DMS 273 treated with DMSO at 0.1 percent for 48 hours (cell line): ENCODE results near the gene HLA-G.

ENCODE experiments used
- DNase-seq: peaks from one replicate; lab custom pipeline; 2025; lab: John Stamatoyannopoulos, UW

HLA-G gene

DNA sequence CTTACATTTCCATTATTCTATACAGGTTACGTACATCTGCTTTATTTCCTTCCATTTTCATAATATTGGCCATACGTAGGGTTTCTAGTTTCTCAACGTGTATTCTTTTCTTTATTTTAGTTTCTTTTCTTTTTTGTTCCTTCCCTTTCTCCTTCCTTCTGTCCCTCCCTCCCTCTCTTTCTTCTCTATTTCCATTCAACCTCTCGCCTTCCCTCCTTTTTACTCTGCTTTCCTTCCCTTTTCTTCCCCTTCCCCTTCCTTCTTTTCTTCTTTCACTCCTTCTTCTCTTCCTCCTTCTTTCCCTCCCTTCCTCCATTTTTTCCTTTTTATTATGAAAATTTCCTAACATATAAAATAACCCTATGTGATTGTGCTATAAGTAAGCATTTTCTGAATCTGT, 8.7 kb upstream of the HLA-G start:
- DNase-seq = no peak

DNA sequence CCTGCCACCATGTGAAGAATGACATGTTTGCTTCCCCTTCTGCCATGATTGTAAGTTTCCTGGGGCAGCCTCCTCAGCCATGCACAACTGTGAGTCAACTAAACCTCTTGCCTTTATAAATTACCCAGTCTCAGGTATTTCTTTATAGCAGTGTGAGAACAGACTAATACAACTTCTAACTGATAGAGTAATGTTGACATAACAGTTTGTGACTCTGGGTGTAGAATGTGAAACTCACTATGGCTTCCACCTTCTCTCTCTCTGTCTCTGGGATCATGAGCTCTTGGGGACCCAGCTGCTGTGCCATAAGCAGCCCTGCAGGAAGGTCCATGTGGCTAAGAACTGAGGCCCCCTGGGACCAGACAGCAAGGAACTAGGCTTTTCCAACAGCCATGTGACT, 3.5 kb upstream of the HLA-G start:
- DNase-seq = no peak

DNA sequence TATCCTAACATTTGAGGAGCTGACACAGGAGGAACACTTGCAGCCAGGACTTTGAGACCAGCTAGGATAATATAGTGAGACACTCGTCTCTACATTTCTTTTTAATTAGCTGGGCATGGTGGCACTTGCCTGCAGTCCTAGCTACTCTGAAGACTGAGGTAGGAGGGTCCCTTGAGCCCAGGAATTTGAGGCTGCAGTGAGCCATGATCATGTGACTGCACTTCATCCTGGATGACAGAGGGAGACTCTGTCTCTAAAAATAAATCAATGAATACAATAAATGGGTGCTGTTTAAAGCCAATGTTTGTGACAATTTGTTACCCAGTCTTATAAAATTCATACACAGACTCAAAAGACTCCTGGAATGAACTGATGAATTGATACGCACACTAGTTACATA, 1.8 kb upstream of the HLA-G start:
- DNase-seq = no peak

DNA sequence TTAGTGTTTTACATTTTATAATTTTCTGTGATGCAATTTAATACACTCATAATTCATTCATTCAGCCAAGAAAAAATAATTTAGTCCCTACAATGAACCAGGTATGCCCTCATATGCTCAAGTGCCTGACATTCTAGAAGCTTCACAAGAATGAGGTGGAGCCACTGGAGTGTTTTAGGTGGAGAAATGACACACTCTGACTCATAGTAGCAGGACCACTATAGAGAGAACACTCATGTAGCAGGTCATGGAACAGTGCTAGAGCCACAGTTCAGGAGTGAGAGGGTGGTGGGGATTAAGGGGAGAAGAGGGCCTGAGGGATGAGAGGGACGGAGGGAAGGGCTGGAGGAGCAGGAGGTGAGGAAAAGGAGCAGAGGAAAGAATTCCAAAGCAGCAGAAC, 1.4 kb upstream of the HLA-G start:
- no peak for DNase-seq

DNA sequence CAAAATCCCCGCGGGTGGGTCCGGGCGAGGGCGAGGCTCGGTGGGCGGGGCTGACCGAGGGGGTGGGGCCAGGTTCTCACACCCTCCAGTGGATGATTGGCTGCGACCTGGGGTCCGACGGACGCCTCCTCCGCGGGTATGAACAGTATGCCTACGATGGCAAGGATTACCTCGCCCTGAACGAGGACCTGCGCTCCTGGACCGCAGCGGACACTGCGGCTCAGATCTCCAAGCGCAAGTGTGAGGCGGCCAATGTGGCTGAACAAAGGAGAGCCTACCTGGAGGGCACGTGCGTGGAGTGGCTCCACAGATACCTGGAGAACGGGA, 809 bp downstream of the HLA-G start:
- DNase-seq = no peak

DNA sequence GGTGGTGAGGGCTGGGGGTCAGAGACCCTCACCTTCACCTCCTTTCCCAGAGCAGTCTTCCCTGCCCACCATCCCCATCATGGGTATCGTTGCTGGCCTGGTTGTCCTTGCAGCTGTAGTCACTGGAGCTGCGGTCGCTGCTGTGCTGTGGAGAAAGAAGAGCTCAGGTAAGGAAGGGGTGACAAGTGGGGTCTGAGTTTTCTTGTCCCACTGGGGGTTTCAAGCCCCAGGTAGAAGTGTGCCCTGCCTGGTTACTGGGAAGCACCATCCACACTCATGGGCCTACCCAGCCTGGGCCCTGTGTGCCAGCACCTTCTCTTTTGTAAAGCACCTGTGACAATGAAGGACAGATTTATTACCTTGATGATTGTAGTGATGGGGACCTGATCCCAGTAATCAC, 2.1 kb downstream of the HLA-G start:
- DNase-seq = no peak

DNA sequence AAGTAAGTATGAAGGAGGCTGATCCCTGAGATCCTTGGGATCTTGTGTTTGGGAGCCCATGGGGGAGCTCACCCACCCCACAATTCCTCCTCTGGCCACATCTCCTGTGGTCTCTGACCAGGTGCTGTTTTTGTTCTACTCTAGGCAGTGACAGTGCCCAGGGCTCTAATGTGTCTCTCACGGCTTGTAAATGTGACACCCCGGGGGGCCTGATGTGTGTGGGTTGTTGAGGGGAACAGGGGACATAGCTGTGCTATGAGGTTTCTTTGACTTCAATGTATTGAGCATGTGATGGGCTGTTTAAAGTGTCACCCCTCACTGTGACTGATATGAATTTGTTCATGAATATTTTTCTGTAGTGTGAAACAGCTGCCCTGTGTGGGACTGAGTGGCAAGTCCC, 2.8 kb downstream of the HLA-G start:
- no peak for DNase-seq

DNA sequence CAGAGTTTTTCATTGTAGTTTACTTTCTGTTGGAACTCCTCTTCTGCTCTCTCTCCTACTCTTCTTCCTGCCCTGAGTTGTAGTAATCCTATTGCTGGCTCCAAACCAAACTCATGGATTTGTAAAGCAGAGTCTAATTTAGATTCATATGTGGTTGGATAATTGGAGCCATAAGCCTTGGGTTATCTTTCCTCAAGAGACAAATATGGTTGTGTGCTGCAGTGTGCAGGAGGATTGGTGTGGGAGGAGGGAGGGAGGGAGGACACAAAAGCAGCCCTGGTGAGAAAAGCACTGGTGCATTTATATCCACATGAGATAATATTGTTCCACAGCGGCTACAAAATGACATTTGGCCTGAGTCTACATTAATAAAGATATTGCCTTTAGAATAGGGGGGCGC, 4.2 kb downstream of the HLA-G start:
- peak; percentile 18 for DNase-seq

DNA sequence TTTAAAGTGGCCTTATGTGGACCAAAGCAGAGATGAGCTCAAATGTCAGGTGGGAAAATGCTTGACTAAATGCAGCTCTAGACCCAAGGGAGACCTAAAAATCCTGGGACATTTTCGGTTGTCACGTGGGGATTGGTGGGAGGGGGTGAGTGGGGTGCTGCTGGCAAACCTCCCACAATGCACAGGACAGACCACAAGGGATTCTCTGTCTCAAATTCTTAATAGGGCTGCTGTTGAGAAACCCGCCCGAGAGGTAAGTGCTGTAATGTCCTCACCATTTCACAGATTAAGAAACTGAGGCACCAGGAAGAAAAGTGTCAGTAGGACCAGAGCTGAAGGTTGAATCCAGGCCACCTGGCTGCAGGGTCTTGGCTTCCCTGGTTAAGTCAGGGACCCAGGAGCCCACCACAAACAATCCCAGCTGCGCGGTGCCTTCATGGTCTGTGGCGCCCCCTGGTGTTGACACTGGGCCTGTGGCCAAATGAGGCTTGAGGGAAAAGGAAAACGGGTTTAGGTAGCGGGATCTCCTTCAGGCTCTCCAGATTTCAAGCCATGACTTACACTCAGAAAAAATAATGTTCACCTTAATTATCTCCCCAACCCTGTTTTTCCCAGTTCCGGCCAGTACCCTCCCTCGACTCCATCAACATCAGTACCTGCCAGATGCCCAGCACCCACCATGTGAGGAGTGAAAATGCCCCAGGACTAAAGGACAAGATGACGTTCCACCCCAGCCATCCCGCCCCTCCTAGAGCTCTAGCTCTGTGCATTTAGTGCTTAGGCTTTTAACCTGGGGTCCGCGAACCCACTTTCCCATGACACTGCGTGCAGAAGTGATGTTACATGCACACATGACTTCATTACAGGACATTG, 7.2 kb downstream of the HLA-G start:
- DNase-seq = no peak

DNA sequence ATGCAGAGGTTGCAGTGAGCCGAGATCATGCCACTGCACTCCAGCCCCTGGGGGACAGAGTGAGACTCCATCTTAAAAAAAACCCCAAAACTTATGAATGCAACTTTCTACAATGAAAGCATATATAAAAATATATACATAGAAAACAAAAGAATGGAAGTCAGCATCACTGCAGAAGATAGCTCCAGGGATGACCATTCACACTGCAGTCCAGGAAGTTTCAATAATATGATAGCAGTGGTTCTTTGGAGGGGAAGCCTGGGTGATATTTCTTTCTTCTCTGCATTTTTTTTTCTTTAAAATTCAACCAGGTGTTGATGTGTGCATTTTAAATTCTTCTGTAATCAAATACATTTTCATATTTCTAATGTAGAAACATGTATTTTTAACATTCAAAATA, 12.3 kb downstream of the HLA-G start:
- DNase-seq = no peak

DNA sequence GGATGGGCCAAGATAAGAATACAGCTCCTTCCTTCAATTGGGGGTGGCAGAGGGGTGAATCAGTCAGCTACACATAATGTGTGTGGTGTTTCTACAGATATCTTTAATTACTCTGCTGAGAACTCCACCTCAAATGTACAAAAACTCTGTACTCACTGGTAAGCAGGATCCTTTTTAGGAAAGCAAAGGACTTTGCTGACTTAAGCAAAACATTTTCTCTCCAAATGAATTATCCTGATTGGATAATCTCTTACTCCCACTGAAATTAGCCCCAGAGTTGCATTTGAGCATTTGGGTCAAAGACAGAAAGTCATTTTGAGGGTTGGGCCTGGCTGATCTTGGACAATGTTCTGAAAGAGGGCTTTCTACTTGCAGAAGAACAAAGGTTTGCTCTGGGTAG, 13.4 kb downstream of the HLA-G start:
- no peak for DNase-seq

DNA sequence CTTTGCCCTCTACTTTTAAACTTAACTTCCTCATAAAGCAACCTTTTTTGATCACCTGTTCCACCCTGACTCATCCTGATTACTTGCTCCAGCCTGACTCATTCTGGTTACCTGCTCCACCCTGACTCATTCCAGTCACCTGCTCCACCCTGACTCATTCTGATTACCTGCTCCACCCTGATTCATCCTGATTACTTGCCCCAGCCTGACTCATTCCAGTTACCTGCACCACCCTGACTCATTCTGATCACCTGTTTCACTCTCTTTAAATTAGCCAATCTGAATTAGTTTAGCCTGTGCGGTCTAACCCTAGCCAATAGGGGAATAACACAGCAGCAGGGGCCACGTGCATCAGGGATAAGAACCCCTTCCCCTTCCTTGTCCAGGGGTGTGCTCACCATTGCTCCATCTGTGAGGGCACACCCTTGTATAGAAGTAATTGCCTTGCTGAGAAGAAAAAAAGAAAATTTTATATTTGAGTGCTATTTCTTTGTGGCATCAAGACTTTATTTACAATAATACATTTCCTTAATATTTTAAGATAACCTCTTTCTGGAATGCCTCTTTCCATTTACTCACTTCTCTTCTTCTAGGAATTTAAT, 17.9 kb downstream of the HLA-G start:
- DNase-seq = no peak

DNA sequence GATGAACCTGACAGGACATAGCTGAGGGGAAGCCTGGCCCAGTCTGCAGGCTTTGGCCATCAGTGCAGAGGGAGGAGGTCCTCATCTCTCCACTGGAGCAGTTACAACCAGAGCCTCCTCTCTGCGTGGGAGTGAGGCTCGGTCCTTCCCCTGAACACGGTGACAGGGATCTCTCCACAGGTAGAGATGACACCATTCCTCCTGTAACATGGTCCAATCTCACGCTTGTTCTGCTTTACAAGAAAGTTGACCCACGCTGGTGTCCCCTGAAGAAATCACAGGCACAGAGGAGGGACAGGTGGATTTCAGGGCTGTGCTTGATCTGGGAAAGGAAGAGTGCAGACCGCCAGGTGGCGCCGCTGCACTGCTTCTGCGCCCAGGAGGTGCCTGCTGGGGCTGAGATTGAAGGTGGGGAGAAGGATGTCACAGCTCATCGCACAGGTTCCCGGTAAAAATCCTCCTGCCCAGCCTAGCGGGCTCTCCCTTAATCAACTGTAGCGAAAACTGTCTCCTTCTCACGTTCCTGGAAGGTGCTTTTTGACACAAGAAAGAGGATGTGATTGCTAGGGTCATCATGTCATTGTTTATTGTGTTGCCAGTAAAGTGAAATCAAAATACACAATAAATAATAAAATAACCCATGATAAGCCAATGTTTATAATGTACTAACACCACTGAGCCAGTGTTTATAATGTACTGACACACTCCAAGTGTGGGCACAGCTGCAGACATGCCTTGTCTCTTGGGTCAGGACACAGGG, 20.4 kb downstream of the HLA-G start:
- DNase-seq = no peak

DNA sequence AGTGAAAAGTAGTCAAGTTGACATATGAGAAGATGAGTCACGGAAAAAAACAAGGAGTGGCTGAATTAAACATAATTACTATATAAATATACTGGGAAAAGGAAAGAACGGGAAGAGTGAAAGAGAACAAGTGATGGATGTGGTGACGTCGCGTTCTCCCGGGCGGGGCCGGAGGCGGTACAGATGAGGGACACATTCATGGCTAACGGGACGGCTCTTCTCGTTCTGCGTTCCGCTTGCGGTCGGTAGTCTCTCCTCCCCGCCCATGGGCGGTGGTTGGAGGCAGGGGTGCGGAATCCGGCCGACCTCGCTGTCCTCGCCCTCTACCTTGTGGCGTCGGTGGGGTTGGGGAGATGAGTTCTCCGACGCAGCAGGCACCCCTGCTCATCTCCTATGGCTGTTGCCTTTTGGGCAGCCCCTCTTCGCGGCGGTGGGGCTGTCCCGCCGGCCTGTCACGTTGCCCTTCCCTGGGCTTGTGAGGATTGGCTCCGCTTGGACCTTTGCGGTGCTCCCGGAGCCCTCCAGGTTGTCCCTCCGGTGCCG, 22.5 kb downstream of the HLA-G start:
- no peak for DNase-seq

DNA sequence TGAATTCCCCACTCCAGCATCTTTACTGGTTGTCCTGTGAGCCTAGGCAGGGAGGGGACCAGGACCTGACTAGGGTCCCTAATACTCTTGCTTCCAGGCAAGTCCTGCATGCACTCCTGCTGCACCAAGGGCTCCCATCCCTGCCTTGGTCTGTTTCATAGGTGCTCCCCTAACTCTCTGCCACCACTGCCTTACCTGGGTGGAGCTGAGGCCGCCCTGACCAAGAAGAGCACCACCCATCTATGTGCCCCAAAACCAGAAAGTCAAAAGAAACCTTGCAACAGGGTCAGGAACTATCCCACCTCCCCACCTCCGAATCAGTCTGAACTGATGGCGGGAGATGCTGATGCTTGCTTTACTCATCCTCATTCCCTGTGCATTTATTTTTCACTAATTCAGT, 23.6 kb downstream of the HLA-G start:
- DNase-seq = no peak

DNA sequence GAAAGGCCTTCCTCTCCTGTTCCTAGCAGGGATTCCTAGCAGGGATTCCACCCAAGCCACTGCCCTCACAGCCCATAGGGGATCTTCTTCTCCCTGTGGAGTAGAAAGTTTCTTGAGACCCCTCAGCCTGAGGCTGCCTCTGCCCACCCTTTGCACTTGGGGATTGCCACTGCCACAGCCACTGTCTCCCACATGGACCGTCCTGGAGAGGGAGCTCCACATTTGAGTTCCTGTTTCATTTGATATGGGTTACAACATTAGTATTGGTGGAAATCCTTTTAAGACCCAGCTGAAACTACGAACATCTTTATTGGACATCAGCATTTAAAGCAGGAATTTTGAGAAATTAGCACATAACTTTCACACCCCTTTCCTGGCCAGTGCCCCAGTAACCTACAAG, 25.6 kb downstream of the HLA-G start:
- no peak for DNase-seq

DNA sequence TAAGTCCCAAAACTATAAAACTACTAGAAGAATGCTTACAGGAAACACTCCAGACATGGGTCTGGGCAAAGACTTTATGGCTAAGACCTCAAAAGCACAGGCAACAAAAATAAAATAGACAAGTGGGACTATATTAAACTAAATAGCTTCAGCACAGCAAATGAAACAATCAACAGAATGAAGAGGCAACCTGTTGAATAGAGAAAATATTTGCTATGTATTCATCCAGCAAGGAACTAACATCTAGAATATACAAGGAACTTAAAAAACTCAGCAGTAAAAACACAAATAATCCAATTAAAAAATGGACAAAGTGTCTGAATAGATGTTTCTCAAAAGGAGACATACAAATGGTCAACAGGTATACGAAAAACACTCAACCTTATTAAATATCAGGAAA, 30.4 kb downstream of the HLA-G start:
- DNase-seq = no peak

DNA sequence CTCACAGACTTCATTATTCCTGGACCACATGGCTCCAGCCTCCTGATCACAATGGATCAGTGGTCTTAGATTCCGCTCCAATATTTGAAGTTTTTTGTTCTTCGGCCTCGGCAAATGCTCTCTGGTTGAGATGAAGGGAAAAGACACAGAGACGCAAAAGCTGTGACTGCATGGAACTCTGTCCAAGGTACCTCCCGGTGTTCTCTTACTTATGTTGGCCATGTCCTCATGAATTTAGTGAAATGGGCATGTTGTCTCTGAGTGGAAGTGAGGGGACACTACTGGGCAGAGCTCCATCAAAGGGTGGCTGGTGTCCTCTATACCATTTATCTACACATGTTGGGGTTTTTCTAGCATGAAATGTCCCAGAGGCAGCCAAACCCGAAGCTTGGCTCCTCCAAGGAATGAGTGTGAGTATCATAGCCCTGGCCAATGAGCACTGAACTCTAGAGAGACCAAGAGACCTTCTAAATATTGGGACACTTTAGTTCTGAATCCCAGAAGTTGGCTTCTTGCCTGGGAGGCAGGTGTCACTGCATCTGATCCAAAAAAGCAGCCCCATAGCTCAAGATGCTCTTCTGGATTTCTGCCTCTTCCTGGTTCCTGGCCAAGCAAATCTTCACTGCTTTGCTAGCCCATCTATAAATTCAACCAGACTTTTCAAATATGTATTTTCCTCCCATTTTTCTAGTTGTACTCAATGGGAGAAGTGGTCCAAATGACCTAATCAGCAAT, 34.1 kb downstream of the HLA-G start:
- no peak for DNase-seq

DNA sequence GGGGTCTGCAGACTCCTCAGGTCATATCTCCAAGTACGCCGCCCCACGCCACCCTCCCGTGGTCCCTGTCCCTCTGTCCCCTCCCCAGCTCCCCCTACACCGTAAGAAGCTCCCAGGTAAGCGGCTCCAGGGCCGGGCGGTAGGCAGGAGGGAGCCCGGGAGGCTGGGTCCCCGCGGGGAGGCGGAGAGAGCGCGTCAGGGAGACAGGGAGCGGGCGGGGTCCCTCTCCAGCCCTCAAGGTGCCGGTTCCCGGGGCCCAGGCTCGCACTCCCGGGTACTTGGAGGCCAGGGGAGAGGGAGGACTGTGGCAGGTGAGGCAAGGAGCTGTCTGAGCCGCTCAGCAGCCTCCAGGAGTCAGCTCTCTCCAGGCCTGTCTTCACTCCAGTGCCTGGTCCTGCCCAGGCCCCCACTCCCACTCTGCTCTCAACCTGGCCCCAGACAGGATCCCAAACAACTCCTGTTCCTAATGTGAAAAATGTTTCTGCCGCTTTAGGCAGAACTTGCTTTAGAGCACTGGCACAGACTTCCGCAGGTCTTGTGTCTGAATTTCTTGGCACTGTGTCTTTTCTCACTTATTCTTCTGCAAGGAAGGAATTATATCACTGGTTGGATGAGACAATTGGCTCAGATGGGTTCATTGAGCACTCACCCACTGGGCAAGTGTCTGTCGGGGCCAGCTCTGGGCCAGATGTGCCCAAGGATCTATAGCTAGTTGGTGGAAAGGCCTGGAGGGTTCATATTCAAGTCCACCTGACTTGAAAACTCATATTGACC, 36.6 kb downstream of the HLA-G start:
- DNase-seq = no peak

DNA sequence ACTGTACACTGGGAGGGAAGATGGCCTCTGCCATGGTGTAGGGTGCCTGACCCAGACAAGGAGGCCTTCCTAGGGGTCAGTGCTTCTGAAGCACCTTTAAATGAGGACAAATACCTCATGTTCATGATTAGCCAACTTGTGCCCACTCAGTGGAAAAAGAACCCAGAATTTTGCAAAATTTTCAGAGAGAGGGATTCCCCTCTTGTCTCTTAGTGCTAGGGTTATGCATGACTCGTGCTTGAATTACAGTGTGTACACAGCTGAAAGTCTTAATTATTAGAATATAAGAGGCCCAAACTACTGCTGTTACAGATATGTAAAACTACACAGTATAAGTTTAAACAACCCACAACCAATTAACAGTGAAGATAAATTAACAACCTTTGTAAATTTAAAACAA, 38.0 kb downstream of the HLA-G start:
- DNase-seq = no peak

DNA sequence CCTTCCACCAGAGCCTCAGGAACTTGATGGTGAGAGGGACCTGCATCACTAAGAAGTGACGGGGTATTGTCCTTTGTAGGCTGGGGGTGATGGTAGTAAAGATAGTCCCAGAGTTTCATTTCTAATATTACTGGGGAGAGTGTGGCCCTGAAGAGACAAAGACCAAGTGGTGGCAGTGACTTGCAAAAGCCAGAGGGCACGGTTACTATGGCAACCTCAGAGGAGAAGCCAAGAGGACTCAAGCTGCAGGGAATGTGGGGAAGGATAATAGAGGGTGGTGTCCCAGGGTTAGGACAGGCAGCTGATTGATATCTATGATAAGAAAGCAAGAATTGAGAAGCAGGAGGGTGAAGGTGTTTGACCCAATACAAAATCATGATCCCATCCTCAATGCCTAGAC, 42.5 kb downstream of the HLA-G start:
- DNase-seq = no peak

DNA sequence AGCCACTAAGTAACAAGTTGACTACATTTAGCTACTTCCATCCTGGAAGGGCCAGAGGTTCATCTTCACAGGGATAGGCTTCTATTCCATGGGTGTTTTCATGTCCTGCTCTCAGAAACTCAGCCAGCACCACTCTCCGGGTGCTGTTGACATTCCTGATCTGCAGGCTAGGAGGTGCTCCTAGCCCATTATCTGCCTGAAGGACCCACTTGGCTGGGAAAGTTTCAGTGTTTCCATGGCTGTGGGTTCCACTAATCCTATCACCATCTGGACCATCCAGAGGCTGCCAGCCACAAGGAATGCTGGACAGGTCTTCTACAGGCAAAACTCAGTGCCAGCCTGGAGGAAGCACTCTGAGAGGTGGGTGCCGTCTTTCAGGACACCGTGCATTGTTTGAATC, 45.2 kb downstream of the HLA-G start:
- peak; percentile 28 for DNase-seq
